GM10266 (cell line): ENCODE results near the gene GCK.

Source experiments
- DNase-seq: peaks from one replicate; pipeline ENCODE4 v3.0.0; 2012; ENCODE audit errors: extremely low spot score
- CTCF ChIP-seq: IDR thresholded peaks from 2 replicates; pipeline ENCODE4 v1.5.1; 2012; ENCODE audit warnings: mild to moderate bottlenecking, low read depth; ENCODE audit not compliant: control insufficient read depth, insufficient read depth; ENCODE audit errors: missing control alignments

Gene GCK

GRCh38 chr7:44102846-44103565 is 86.2 kb downstream of the GCK start:
- DNase-seq: no peak
- TF ChIP-seq CTCF: no peak

- no peak for DNase-seq
- TF ChIP-seq CTCF: no peak
Observed at GRCh38 chr7:44101966-44102845, 87.0 kb downstream of the GCK start.

- no peak for TF ChIP-seq CTCF
- DNase-seq: no peak
Observed at GRCh38 chr7:44101303-44101965, 87.8 kb downstream of the GCK start.

GRCh38 chr7:44100458-44101302 is 88.6 kb downstream of the GCK start:
- no peak for DNase-seq
- TF ChIP-seq CTCF: no peak

GRCh38 chr7:44099669-44100068 is 89.6 kb downstream of the GCK start:
- no peak for DNase-seq
- TF ChIP-seq CTCF: no peak

GRCh38 chr7:44098092-44099068 is 90.9 kb downstream of the GCK start:
- DNase-seq: no peak
- TF ChIP-seq CTCF: no peak
